ENCODE data around the gene GRIK5.

DNA sequence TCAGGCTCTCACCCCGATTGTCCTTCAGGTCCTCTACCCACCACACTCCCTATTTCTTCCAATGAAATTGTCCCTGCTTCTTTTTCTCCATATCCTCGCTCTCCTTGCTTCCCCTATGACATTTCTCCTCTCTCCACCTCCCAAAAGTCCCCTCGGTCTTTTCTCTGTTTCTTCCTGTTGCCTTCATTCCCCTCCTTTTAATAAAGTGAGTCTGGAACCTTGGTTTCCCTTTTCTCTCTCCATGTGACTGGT lies 5.3 kb upstream of the GRIK5 start:
- TF ChIP-seq, protein P1, sequence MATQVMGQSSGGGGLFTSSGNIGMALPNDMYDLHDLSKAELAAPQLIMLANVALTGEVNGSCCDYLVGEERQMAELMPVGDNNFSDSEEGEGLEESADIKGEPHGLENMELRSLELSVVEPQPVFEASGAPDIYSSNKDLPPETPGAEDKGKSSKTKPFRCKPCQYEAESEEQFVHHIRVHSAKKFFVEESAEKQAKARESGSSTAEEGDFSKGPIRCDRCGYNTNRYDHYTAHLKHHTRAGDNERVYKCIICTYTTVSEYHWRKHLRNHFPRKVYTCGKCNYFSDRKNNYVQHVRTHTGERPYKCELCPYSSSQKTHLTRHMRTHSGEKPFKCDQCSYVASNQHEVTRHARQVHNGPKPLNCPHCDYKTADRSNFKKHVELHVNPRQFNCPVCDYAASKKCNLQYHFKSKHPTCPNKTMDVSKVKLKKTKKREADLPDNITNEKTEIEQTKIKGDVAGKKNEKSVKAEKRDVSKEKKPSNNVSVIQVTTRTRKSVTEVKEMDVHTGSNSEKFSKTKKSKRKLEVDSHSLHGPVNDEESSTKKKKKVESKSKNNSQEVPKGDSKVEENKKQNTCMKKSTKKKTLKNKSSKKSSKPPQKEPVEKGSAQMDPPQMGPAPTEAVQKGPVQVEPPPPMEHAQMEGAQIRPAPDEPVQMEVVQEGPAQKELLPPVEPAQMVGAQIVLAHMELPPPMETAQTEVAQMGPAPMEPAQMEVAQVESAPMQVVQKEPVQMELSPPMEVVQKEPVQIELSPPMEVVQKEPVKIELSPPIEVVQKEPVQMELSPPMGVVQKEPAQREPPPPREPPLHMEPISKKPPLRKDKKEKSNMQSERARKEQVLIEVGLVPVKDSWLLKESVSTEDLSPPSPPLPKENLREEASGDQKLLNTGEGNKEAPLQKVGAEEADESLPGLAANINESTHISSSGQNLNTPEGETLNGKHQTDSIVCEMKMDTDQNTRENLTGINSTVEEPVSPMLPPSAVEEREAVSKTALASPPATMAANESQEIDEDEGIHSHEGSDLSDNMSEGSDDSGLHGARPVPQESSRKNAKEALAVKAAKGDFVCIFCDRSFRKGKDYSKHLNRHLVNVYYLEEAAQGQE (IDR thresholded peaks at IDR 0.05; ENCODE audit: insufficient read depth in 1 of 2, low read depth in 2 of 2, low read length in 2 of 2): no peak
- no peak for TF ChIP-seq POLR2AphosphoS5 (IDR thresholded peaks at IDR 0.05; ENCODE audit: low read depth, low read length)
- TF ChIP-seq TAF1 (IDR thresholded peaks at IDR 0.05; ENCODE audit: borderline replicate concordance, insufficient read depth, low read length): no peak
- TF ChIP-seq SIN3A (IDR thresholded peaks at IDR 0.05; ENCODE audit: borderline replicate concordance, insufficient read depth, low read length): no peak
- no peak for TF ChIP-seq FOXP2 (optimal IDR thresholded peaks at IDR 0.05; ENCODE audit: borderline replicate concordance, extremely low read depth, extremely low read length, insufficient read depth)

Measured in PFSK-1 (cell line).